Measurements from ENCODE around the gene C1QTNF8.
"Not testable (repeated sequence)": the region's sequence is repeated elsewhere in the genome, so short reads cannot be mapped to it uniquely, and the experiment has no call there.

Gene C1QTNF8

DNA sequence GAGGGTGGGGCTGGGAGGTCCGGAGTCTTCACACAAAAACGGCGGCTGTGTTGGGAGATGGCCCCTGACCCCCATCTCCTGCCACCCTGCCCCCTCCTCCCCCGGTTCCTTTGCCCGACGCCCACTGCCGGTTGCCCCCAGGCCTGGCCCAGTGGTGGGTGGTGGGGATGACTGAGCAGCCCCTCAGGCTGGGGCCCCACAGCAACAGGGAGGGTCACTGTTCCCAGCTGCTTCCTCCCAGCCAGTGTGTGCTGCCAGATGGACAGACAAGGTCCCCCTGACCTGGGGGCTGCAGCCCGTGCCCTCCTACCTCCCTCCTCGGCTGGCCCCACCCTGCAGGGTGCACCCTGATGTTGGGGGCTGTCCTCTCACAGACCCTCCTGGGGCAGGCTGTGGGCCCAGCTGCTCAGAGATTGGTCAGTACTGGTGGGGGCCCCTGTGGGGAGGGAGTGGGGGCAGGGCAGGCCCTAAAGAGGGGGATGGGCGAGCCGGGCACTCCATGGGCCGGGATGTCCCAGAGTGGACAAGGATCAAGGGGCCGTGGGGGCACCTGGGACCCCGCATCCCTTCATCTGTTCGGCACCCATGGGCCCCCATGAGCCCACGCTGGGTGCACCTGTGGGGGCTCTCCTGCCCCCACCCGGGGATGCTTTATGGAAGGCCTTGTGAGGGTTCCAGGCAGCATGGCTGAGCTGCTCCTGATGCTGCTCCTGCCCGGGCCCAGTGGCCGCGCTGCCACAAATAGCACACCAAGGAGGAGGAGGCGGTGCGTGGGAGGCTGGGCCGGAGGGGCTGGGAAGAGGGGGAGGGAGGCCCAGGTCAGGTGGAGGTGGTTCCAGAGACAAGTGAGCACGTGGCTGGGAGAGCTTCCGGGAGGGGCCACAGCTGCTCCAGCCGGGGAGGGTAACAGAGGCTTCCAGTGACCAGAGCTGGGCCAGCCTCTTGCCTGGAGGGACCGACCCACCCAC is 5.1 kb downstream of the C1QTNF8 start:
- TF ChIP-seq, protein P1, sequence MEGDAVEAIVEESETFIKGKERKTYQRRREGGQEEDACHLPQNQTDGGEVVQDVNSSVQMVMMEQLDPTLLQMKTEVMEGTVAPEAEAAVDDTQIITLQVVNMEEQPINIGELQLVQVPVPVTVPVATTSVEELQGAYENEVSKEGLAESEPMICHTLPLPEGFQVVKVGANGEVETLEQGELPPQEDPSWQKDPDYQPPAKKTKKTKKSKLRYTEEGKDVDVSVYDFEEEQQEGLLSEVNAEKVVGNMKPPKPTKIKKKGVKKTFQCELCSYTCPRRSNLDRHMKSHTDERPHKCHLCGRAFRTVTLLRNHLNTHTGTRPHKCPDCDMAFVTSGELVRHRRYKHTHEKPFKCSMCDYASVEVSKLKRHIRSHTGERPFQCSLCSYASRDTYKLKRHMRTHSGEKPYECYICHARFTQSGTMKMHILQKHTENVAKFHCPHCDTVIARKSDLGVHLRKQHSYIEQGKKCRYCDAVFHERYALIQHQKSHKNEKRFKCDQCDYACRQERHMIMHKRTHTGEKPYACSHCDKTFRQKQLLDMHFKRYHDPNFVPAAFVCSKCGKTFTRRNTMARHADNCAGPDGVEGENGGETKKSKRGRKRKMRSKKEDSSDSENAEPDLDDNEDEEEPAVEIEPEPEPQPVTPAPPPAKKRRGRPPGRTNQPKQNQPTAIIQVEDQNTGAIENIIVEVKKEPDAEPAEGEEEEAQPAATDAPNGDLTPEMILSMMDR (IDR thresholded peaks at IDR 0.05; ENCODE audit: low read depth, low read length), result no peak
- in situ Hi-C loops (cut with HindIII; ENCODE audit: low sequenced_read_pairs), result no loop called here

DNA sequence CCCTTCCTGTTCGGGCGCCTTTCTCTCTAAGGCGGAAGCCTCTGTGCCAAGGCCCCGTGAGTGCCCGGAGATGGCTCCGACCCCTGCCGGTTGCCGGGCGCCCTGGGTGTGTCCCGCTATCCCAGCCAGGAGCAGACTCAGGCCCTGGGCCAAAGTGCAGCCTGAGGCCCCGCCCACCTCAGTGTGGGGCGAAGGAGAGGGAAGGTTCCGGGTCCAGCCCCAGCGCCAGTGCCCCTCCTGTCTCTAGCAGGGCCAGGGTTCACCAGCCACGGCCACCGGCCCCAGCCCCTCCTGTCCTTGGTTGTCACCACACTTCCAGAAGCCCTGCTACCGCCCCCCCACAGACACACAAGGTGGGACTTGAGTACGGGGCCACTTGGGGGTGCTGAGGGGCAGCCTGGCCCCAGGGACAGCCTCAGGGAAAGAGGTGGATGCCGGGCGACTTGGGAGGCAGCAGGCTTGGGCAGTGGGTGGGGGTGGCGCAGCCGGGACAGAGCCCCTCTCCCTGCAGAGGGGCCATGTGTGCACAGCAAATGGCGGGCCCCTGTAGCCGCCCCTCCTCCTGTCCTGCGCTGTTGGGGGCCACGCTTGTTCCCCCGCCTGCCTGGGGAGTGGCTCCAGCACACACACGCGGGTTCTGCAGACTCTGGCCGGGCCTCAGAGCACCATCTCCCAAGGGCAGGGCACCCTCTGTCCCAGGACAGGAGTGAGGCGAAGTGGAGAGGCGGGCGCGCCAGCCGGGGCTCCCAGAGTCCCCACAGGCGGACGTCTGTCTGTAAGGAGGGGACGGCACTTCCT is 6.0 kb downstream of the C1QTNF8 start:
- in situ Hi-C loops (cut with HindIII; ENCODE audit: low sequenced_read_pairs), result no loop called here
- no peak overlapping the region for H3K4me3 ChIP-seq (ENCODE audit: low read depth, low read length)
- TF ChIP-seq, protein P1 (IDR thresholded peaks at IDR 0.05; ENCODE audit: low read depth, low read length), result no peak
- DNase-seq (ENCODE audit: low read depth, low spot score), result no peak

More for the DNA sequence above, 5.1 kb downstream of the C1QTNF8 start:
- no peak overlapping the region for H3K4me3 ChIP-seq (ENCODE audit: low read depth, low read length)
- no peak for DNase-seq (ENCODE audit: low read depth, low spot score)

DNA sequence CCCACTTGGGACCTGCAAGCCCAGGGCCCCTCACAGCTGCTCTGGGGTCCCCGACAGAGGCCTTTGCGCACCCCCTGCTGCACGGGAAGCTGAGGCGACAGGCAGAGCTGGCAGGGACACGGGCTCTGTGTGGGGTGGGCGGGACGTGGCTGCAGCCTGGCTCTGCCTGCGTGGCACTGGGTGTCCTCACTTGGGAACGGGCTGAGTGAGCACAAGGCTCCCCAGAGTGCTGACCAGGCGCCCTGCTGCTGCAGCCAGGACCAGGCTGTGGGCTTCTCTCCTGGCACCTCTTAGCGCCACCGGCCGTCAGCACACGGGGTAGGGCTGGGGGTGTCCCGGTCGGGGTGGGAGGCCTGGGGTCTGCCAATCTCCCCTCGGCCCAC is 6.6 kb downstream of the C1QTNF8 start:
- DNase-seq (ENCODE audit: low read depth, low spot score), result no peak
- TF ChIP-seq, protein P1 (IDR thresholded peaks at IDR 0.05; ENCODE audit: low read depth, low read length), result no peak
- no peak overlapping the region for H3K4me3 ChIP-seq (ENCODE audit: low read depth, low read length)
- in situ Hi-C loops (cut with HindIII; ENCODE audit: low sequenced_read_pairs), result no loop called here

DNA sequence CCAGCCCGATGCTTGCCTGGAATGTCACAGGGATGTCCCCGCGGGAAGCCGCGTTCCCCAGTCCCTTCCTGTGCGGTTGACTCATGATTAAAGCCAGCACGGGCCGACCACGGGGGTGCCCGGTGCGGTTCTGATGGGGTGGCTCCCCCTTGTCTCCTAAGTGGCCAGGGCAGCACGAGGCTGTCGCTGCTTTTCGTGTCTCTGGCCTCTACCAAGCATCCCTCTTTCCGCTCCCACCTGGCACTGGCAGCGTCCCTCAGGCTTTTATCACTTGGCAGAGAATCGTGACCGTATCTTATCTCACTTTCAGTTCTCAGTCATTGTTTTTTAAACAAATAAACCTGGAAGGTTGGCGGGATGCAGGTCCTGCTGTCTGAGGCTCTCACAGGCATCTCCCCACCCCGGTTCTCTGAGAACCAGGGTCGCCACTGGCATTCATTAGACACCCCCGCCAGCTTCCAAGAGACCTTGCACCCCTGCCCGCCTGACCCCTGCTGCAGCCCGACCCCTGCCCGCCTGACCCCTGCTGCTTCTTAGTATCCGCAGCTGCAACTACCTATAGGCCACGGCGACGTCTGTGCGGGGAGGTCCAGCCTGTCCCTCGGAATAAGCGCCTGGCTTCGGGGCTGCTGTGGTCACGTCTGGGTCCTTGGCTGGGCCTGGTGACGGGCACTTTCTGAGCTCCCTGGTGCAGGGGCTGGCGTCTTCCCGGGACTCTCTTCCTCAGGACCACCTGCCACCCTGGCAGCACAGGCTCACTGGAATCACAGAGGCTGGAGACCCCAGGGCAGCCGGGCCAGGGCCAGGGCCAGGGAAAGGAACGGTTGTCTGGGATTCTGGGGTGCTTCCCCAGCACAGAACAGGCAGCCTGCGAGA is 7.5 kb downstream of the C1QTNF8 start:
- TF ChIP-seq, protein P1 (IDR thresholded peaks at IDR 0.05; ENCODE audit: low read depth, low read length), result no peak
- in situ Hi-C loops (cut with HindIII; ENCODE audit: low sequenced_read_pairs), result no loop called here
- no peak for DNase-seq (ENCODE audit: low read depth, low spot score)
- H3K4me3 ChIP-seq (ENCODE audit: low read depth, low read length), result no peak overlapping the region

DNA sequence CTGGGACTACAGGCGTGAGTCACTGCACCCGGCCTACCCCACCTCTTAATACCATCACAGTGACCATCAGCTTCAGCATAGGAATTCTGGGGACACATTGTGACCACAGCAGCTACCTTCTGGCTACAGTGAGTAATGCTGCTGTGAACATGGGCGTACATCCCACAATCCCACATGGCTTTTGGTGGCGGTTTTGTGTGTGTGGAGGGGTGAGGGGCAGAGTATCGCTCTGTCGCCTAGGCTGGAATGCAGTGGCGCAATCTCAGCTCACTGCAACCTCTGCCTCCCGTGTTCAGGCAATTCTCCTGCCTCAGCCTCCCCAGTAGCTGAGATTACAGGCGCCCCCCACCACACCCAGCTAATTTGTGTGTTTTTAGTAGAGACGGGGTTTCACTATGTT is 9.6 kb downstream of the C1QTNF8 start:
- DNase-seq (ENCODE audit: low read depth, low spot score); in situ Hi-C loops (cut with HindIII; ENCODE audit: low sequenced_read_pairs); H3K4me3 ChIP-seq (ENCODE audit: low read depth, low read length): not testable (repeated sequence)

DNA sequence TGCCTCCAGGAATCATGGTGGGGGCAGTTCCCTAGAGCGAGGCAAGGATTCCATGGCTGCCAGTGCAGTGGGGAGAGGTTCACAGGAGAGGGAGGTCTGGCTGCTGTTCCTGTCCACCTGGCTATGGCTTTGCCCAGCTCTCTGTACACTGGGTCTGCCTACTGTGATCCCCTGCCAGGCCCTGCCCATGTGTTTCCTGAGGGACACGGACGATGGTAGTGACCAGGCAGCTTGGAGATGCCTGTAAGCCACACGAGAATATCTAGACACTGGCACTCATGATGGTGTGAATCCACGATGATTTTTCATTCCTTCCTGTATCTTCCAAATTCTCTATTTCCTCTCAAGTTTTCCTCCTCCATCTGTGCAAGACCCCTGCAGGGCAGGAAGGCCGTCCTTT is 11.1 kb downstream of the C1QTNF8 start:
- in situ Hi-C loops (cut with HindIII; ENCODE audit: low sequenced_read_pairs), result no loop called here
- no peak overlapping the region for H3K4me3 ChIP-seq (ENCODE audit: low read depth, low read length)
- no peak for DNase-seq (ENCODE audit: low read depth, low spot score)
- TF ChIP-seq, protein P1 (IDR thresholded peaks at IDR 0.05; ENCODE audit: low read depth, low read length), result no peak

All from astrocyte of the spinal cord (primary cell).